H1 (cell line): ENCODE measurements around the gene VAMP4. TPM values are rescaled to one million over a fixed set of nuclear protein-coding genes. Genes with fewer than 3 reads are reported as not detected.

Experiments used
- CTCF ChIA-PET: fragments of 300-600 bp; sonication (Branson Sonifier 250); formaldehyde crosslinking; loops from one replicate; lab custom pipeline; 2021; ENCODE audit not compliant: partially characterized antibody; lab: Charles Lee
- POLR2A ChIA-PET: fragments of 300-600 bp; sonication (Branson Sonifier 250); formaldehyde crosslinking; loops from one replicate; lab custom pipeline; 2021; ENCODE audit warnings: inconsistent platforms; ENCODE audit not compliant: partially characterized antibody; lab: Charles Lee
- DNase-seq, 2 experiments: peaks; one replicate each; pipeline versions ENCODE4 v3.0.0 to v3.0.0-alpha.2; 2010 to 2022; ENCODE audit warnings: low spot score in 2 of 2, low read depth in 1 of 2, mixed read lengths in 1 of 2
- FAIRE-seq: peaks from 2 replicates; lab custom pipeline; 2011; peaks lifted over from hg19 to GRCh38; lab: Jason Lieb, UNC
- H2AFZ ChIP-seq: 2 replicates; pipeline ENCODE4 v1.8.1; 2012; ENCODE audit warnings: low read length, inconsistent platforms
- H2AK5ac ChIP-seq: 2 replicates; pipeline ENCODE4 v1.6.1; 2013; ENCODE audit warnings: low read depth, low read length
- H2BK120ac ChIP-seq: replicated peaks from 2 replicates; pipeline ENCODE3; 2013; ENCODE audit warnings: low read depth, low read length, inconsistent platforms
- H2BK12ac ChIP-seq: 2 replicates; pipeline ENCODE4 v1.6.1; 2013; ENCODE audit warnings: low read depth, low read length
- H2BK15ac ChIP-seq: 2 replicates; pipeline ENCODE4 v1.6.1; 2013; ENCODE audit warnings: low read length
- H2BK20ac ChIP-seq: 2 replicates; pipeline ENCODE4 v1.6.1; 2013; ENCODE audit warnings: low read length
- H2BK5ac ChIP-seq: 2 replicates; pipeline ENCODE4 v1.6.1; 2013; ENCODE audit warnings: low read depth, low read length
- H3K14ac ChIP-seq: 2 replicates; pipeline ENCODE4 v1.6.1; 2013; ENCODE audit warnings: inconsistent platforms; ENCODE audit not compliant: insufficient read length
- H3K18ac ChIP-seq: 2 replicates; pipeline ENCODE4 v1.6.1; 2013; ENCODE audit warnings: low read length; ENCODE audit errors: extremely low read depth
- H3K23ac ChIP-seq: 2 replicates; pipeline ENCODE4 v1.6.1; 2013; ENCODE audit warnings: inconsistent platforms; ENCODE audit not compliant: insufficient read length
- H3K23me2 ChIP-seq: 2 replicates; pipeline ENCODE4 v1.6.1; 2013; ENCODE audit warnings: low read depth, low read length
- H3K27ac ChIP-seq: 2 replicates; pipeline ENCODE4 v1.6.1; 2011; ENCODE audit warnings: low read depth, low read length, inconsistent platforms
- H3K27me3 ChIP-seq, 4 experiments: replicated peaks in 1 of 4; 1 replicate in 1 of 4; 2 replicates in 3 of 4; pipeline versions ENCODE4 v1.6.1 to v1.8.1; 2011 to 2013; ENCODE audit warnings: low read length in 3 of 4, mild to moderate bottlenecking in 3 of 4, inconsistent platforms in 2 of 4, mixed read lengths in 2 of 4, moderate library complexity in 1 of 4; ENCODE audit not compliant: control insufficient read depth in 3 of 4, insufficient read depth in 3 of 4; ENCODE audit errors: extremely low read depth in 1 of 4
- H3K36me3 ChIP-seq, 4 experiments: 2 replicates each; pipeline versions ENCODE4 v1.6.1 to v1.8.1; 2011 to 2013; ENCODE audit warnings: mild to moderate bottlenecking in 4 of 4, low read length in 3 of 4, moderate library complexity in 2 of 4, control low read depth in 1 of 4, inconsistent platforms in 1 of 4; ENCODE audit not compliant: insufficient read depth in 4 of 4, control insufficient read depth in 2 of 4
- H3K4ac ChIP-seq: replicated peaks from 2 replicates; pipeline ENCODE3; 2013; ENCODE audit warnings: low read length, low read depth, mixed read lengths, inconsistent platforms; ENCODE audit not compliant: insufficient read length
- H3K4me1 ChIP-seq, 4 experiments: replicated peaks in 1 of 4; 1 replicate in 1 of 4; 2 replicates in 3 of 4; pipeline versions ENCODE4 v1.6.1 to v1.8.1; 2011 to 2013; ENCODE audit warnings: low read length in 3 of 4, inconsistent platforms in 2 of 4, mixed read lengths in 1 of 4; ENCODE audit not compliant: insufficient read depth in 4 of 4, control insufficient read depth in 3 of 4
- H3K4me2 ChIP-seq, 2 experiments: 2 replicates each; pipeline versions ENCODE4 v1.6.1 to v1.8.1; 2011 to 2013; ENCODE audit warnings: low read depth in 2 of 2, low read length in 2 of 2, control low read depth in 1 of 2, inconsistent platforms in 1 of 2, mild to moderate bottlenecking in 1 of 2; ENCODE audit not compliant: insufficient read depth in 1 of 2
- H3K4me3 ChIP-seq, 4 experiments: fragments of 200-600, 300-600 bp in 1 of 4; sonication (generic), shearing (Covaris generic), sonication (Bioruptor Twin) in 1 of 4; 2 replicates each; pipeline versions ENCODE4 v1.5.1 to v1.8.1; 2011 to 2016; ENCODE audit warnings: low read length in 4 of 4, low read depth in 3 of 4, control low read depth in 2 of 4, inconsistent platforms in 2 of 4, mild to moderate bottlenecking in 2 of 4, mixed read lengths in 1 of 4, moderate library complexity in 1 of 4; ENCODE audit not compliant: insufficient read depth in 2 of 4; ENCODE audit errors: extremely low read depth in 1 of 4
- H3K56ac ChIP-seq: replicated peaks from 2 replicates; pipeline ENCODE3; 2013; ENCODE audit warnings: low read depth, mild to moderate bottlenecking, mixed read lengths, low read length, inconsistent platforms; ENCODE audit not compliant: insufficient read length
- H3K79me1 ChIP-seq: 2 replicates; pipeline ENCODE4 v1.6.1; 2013; ENCODE audit warnings: low read depth, low read length, control low read depth
- H3K79me2 ChIP-seq, 2 experiments: 2 replicates each; pipeline versions ENCODE4 v1.6.1 to v1.8.1; 2012 to 2013; ENCODE audit warnings: low read length in 2 of 2, mild to moderate bottlenecking in 2 of 2, inconsistent platforms in 1 of 2; ENCODE audit not compliant: insufficient read depth in 2 of 2, control insufficient read depth in 1 of 2
- H3K9ac ChIP-seq, 4 experiments: replicated peaks in 1 of 4; 1 replicate in 1 of 4; 2 replicates in 3 of 4; pipeline versions ENCODE4 v1.6.1 to v1.8.1; 2011 to 2013; ENCODE audit warnings: low read depth in 3 of 4, low read length in 3 of 4, control low read depth in 2 of 4, mild to moderate bottlenecking in 2 of 4, moderate library complexity in 2 of 4, inconsistent platforms in 1 of 4; ENCODE audit errors: extremely low read depth in 1 of 4
- H3K9me3 ChIP-seq, 2 experiments: 2 replicates each; pipeline versions ENCODE4 v1.6.1 to v1.8.1; 2012 to 2013; ENCODE audit warnings: mild to moderate bottlenecking in 2 of 2, moderate library complexity in 2 of 2, control low read depth in 1 of 2, inconsistent platforms in 1 of 2, low read depth in 1 of 2, low read length in 1 of 2, mixed read lengths in 1 of 2; ENCODE audit not compliant: insufficient read depth in 2 of 2
- H4K20me1 ChIP-seq, 2 experiments: replicated peaks in 1 of 2; 2 replicates each; pipeline versions ENCODE3 to v1.8.1; 2011 to 2013; ENCODE audit warnings: inconsistent platforms in 2 of 2, low read length in 2 of 2, mild to moderate bottlenecking in 1 of 2; ENCODE audit not compliant: insufficient read depth in 2 of 2, control insufficient read depth in 1 of 2
- H4K5ac ChIP-seq: 2 replicates; pipeline ENCODE4 v1.6.1; 2013; ENCODE audit warnings: low read length, low read depth, mixed read lengths, inconsistent platforms; ENCODE audit not compliant: insufficient read length
- H4K8ac ChIP-seq: 2 replicates; pipeline ENCODE4 v1.8.0; 2013; ENCODE audit warnings: mild to moderate bottlenecking, moderate library complexity, low read length, inconsistent platforms; ENCODE audit not compliant: insufficient read depth; ENCODE audit errors: extremely low read depth
- H4K91ac ChIP-seq: replicated peaks from 2 replicates; pipeline ENCODE3; 2013; ENCODE audit warnings: low read length, mixed read lengths, inconsistent platforms; ENCODE audit not compliant: insufficient read length
- KDM4A ChIP-seq: IDR thresholded peaks from one replicate; pipeline ENCODE4 v1.7.1; 2012; ENCODE audit warnings: low read depth, mild to moderate bottlenecking, moderate library complexity, low read length, inconsistent platforms; ENCODE audit not compliant: severe bottlenecking
- TCF12 ChIP-seq: IDR thresholded peaks from 2 replicates; pipeline ENCODE4 v1.6.1; 2011; ENCODE audit warnings: low read depth, mild to moderate bottlenecking, low read length
- TEAD4 ChIP-seq: IDR thresholded peaks from 2 replicates; pipeline ENCODE4 v1.6.1; 2012; ENCODE audit warnings: low read depth, low read length, inconsistent platforms, mixed read lengths
- WGBS, 2 experiments: shearing (Covaris generic) in 1 of 2; methylation state at CpG; one replicate each; pipeline versions ENCODE4 v1.1.6 to v1.1.7; 2013 to 2015; ENCODE audit warnings: low lambda C conversion rate in 2 of 2, mixed read lengths in 2 of 2, inconsistent platforms in 1 of 2, low coverage in 1 of 2, missing lambda C conversion rate in 1 of 2; ENCODE audit not compliant: insufficient replicate concordance in 2 of 2, insufficient coverage in 1 of 2, insufficient read length in 1 of 2; ENCODE audit errors: extremely low coverage in 1 of 2, missing lambda C conversion rate in 1 of 2; 5-methylcytosine and 5-hydroxymethylcytosine counted together
- polyA plus RNA-seq, 7 experiments: library from polyadenylated mRNA; depleted of rRNA in 3 of 7; stranded (reverse) in 5 of 7; unstranded in 2 of 7; fragments of >200 nt in 5 of 7; fragments of 200-250 nt in 2 of 7; gene quantifications; 1 replicate in 5 of 7; 2 replicates in 1 of 7; 4 replicates in 1 of 7; pipeline versions ENCODE4 v1.2.1 to v1.2.3, GENCODE V29; 2011 to 2013; ENCODE audit warnings: missing spikeins in 2 of 7, mixed read lengths in 2 of 7
- total RNA-seq: library from RNA; stranded (reverse); fragmentation: NEBNext Ultra II Directional; extraction: Animal tissue kit (Norgen Biotek cat#: 25700); gene quantifications from 2 replicates; pipeline ENCODE4 v1.2.1, GENCODE V29; 2021

The VAMP4 gene
- total and polyA plus RNA-seq, 2 of the 8 experiments (the other 6 are each of a cell fraction or from before 2014, with no cell fraction given): 1.6 to 13.9 TPM

DNA sequence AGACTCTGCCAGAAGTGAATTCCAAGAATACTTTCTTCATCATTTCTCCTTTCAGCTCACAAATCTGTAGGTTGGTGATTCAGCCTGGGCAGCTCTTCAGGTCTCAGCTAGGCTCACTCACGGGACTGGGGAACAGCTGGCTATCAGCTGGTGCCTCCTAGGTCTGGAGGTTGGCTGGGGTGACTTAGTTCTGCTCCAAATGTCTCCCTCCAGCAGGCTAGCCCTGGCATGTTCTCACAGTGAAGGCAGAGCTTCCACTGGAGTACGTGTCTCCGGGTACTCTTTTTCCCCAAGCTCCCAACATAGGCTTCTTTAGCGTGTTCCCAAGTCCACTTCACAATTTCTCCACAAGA, 12.5 kb upstream of the VAMP4 start:
- Histone ChIP-seq H2BK15ac (0 out of 2 replicates have a peak overlapping the region, but pooled peaks have one; percentile 25), H2BK12ac (peak overlapping the region; percentile 93), H3K4ac (no peak overlapping the region), H3K79me2 (no peaks in the 10 kb centered on the region), H3K56ac (no peak overlapping the region), H4K5ac (peak overlapping the region; percentile 34), H3K27me3 (peaks cover 0 to 1% (median 0%) of the 10 kb centered on the region in 4 experiments; a peak in 1 of 7 replicates), H3K4me2 (peak overlapping the region in 1 of 2 experiments; percentile 33; a peak in 1 of 4 replicates), H3K9me3 (peaks cover 11 to 17% of the 10 kb centered on the region in 2 experiments), H2BK5ac (peak overlapping the region; percentile 98), H3K9ac (no peak overlapping the region), H3K36me3 (peaks cover 0 to 3% (median 0%) of the 10 kb centered on the region in 4 experiments; a peak in 1 of 8 replicates), H3K18ac (peak overlapping the region; percentile 62; the same call in 1 of the 2 replicates), H3K23me2 (0 out of 2 replicates have a peak, but pooled peaks cover 3% of the 10 kb centered on the region), H3K4me1 (peaks cover 2 to 12% (median 6%) of the 10 kb centered on the region in 4 experiments; a peak in 4 of 7 replicates), H4K20me1 (no peaks in the 10 kb centered on the region), H2AFZ (peak overlapping the region; percentile 60; the same call in 1 of the 2 replicates), H2AK5ac (no peak overlapping the region), H2BK20ac (peak overlapping the region; percentile 49), H3K4me3 (no peak overlapping the region), H2BK120ac (peak overlapping the region; percentile 25), H3K23ac (no peak overlapping the region), H3K79me1 (no peaks in the 10 kb centered on the region), H3K14ac (no peak overlapping the region), H3K27ac (peak overlapping the region; percentile 7; the same call in 1 of the 2 replicates), H4K8ac (no peak overlapping the region), H4K91ac (peak overlapping the region; percentile 82)
- no peak for DNase-seq
- POLR2A ChIA-PET: interaction anchor here (1.1 to 1.7 kb wide), 2 partner anchors 11 to 31 kb away, joined by 3 to 9 read pairs; no protein-coding TSS in a partner anchor
- CTCF ChIA-PET: interaction anchor here (3.2 kb wide), 1 partner anchor 109 kb away, joined by 10 read pairs; no protein-coding TSS in a partner anchor
- no peak for FAIRE-seq
- TF ChIP-seq TEAD4: 0 out of 2 replicates have a peak, but pooled peaks have one; percentile 11
- peak; percentile 27 for TF ChIP-seq KDM4A
- no peak for TF ChIP-seq TCF12
- WGBS, 2 experiments: 67% methylated on average over 4 of the region's 4 CpGs; no CpG with 5 or more reads in 1 of the 2 experiments
